OCI-LY7 (cell line): ENCODE results near the gene TMC7. TPM values are rescaled to one million over a fixed set of nuclear protein-coding genes. Genes with fewer than 3 reads are reported as not detected.

Source experiments
- BruUV-seq: library from RNA; stranded (reverse); fragments of 400-500 nt; replicated peaks from 2 replicates; lab custom pipeline; 2021; lab: Mats Ljungman, UMichigan
- CTCF ChIA-PET: fragments of 300-600 bp; sonication (Branson Sonifier 250); formaldehyde crosslinking; loops from one replicate; lab custom pipeline; 2022; ENCODE audit warnings: antibody characterized with exemption; ENCODE audit not compliant: unreplicated experiment; lab: Charles Lee
- POLR2A ChIA-PET: fragments of 300-600 bp; sonication (Branson Sonifier 250); formaldehyde crosslinking; loops from one replicate; lab custom pipeline; 2022; ENCODE audit warnings: antibody characterized with exemption; lab: Charles Lee
- DNase-seq: peaks from one replicate; pipeline ENCODE4 v3.0.0-alpha.2; 2015; ENCODE audit warnings: low spot score
- H2AFZ ChIP-seq: fragments of 200-600 bp; sonication (generic), shearing (Covaris generic); 2 replicates; pipeline ENCODE4 v1.6.1; 2014; ENCODE audit warnings: mild to moderate bottlenecking, antibody characterized with exemption, low read length, moderate library complexity
- H3K27ac ChIP-seq: fragments of 200-600 bp; sonication (generic); 2 replicates; pipeline ENCODE4 v1.5.1; 2014; ENCODE audit warnings: mixed run types, low read depth, mild to moderate bottlenecking, moderate library complexity, low read length, inconsistent platforms; ENCODE audit not compliant: poor library complexity, severe bottlenecking
- H3K36me3 ChIP-seq: fragments of 200-600 bp; sonication (generic); 2 replicates; pipeline ENCODE4 v1.6.1; 2014; ENCODE audit warnings: mild to moderate bottlenecking, antibody characterized with exemption, low read length, moderate library complexity, mixed read lengths; ENCODE audit not compliant: insufficient read depth
- H3K4me1 ChIP-seq: fragments of 200-600 bp; sonication (generic); 2 replicates; pipeline ENCODE4 v1.5.1; 2014; ENCODE audit warnings: mild to moderate bottlenecking, low read length; ENCODE audit not compliant: insufficient read depth, poor library complexity, severe bottlenecking
- H3K4me2 ChIP-seq: fragments of 200-600 bp; sonication (generic); 2 replicates; pipeline ENCODE4 v1.6.1; 2014; ENCODE audit warnings: mild to moderate bottlenecking, low read length
- H3K4me3 ChIP-seq: fragments of 200-600 bp; sonication (generic); 2 replicates; pipeline ENCODE4 v1.5.1; 2014; ENCODE audit warnings: mild to moderate bottlenecking, low read depth, low read length; ENCODE audit not compliant: poor library complexity, severe bottlenecking
- H3K79me2 ChIP-seq: fragments of 200-600 bp; sonication (generic); 2 replicates; pipeline ENCODE4 v1.6.1; 2016; ENCODE audit warnings: low read depth, mild to moderate bottlenecking, low read length, moderate library complexity, mixed read lengths; ENCODE audit not compliant: insufficient read depth
- H3K9me2 ChIP-seq: fragments of 200-600 bp; sonication (generic); 2 replicates; pipeline ENCODE4 v1.6.1; 2016; ENCODE audit warnings: mild to moderate bottlenecking, low read length, mixed read lengths; ENCODE audit not compliant: insufficient read depth
- H3K9me3 ChIP-seq: fragments of 200-600 bp; sonication (generic); 2 replicates; pipeline ENCODE4 v1.6.1; 2014; ENCODE audit warnings: mild to moderate bottlenecking, mixed run types, low read length, mixed read lengths
- H4K20me1 ChIP-seq: fragments of 200-600 bp; sonication (generic); 2 replicates; pipeline ENCODE4 v1.6.1; 2014; ENCODE audit warnings: mild to moderate bottlenecking, antibody characterized with exemption, low read length, moderate library complexity, mixed read lengths; ENCODE audit not compliant: insufficient read depth
- EZH2phosphoT487 ChIP-seq: fragments of 200-600 bp; sonication (generic); IDR thresholded peaks from 2 replicates; pipeline ENCODE4 v1.6.1; 2018; ENCODE audit warnings: low read depth, borderline replicate concordance, mild to moderate bottlenecking, mixed run types, antibody characterized with exemption, low read length, moderate library complexity, mixed read lengths
- intact Hi-C: fragments of 100-400 bp; cut with micrococcal nuclease; formaldehyde crosslinking; loops from one replicate; pipeline ENCODE4 v1.10.0; 2022; ENCODE audit not compliant: unreplicated experiment
- total RNA-seq, 2 experiments: library from RNA; depleted of rRNA in 1 of 2; stranded (reverse); fragments of >200 nt in 1 of 2; shearing (Covaris generic) in 1 of 2; gene quantifications; 2 replicates each; pipeline ENCODE4 v1.2.3, GENCODE V29; 2014 to 2022
- TF ChIP-seq, protein P1 (sequence below): fragments of 200-600 bp; sonication (generic); conservative IDR thresholded peaks from 2 replicates; pipeline ENCODE4 v1.5.1; 2014; ENCODE audit warnings: mild to moderate bottlenecking, antibody characterized with exemption, low read length, moderate library complexity, mixed read lengths

TMC7 gene
- total RNA-seq, 2 experiments from 2014 or later, result not detected

DNA sequence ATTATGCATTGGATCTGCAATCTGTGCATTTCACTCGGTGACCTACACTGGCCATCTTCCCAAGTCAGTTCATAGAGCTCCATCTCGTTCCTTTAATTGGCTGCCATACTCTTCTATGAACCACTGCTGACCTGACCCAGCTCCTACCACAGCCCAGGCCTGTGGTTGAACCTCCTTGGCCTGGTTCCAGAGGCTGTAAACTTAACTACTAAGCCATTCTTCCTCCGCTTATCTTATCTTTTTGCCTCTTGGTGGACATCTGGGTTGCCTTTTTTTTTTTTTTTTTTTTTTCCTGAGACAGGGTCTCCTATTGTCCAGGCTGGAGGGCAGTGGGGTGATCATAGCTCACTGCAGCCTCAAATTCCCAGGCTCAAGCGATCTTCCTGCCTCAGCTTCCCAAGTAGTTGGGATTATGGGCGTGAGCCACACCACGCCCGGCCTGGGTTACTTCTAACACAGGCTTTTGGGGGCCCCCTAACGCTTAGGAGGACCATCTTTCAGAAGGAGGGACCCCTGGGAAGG, 102.0 kb downstream of the TMC7 start:
- H3K9me2 ChIP-seq, result no peaks in the 10 kb centered on the region
- intact Hi-C loops, result loop anchor here (1.0 to 2.0 kb wide), 3 partner anchors 95 to 417 kb away; no protein-coding TSS in a partner anchor
- H3K36me3 ChIP-seq, result peaks cover 16% of the 10 kb centered on the region
- no TSS peak for BruUV-seq
- H4K20me1 ChIP-seq, result no peaks in the 10 kb centered on the region
- H3K4me3 ChIP-seq, result no peak overlapping the region
- H3K9me3 ChIP-seq, result no peaks in the 10 kb centered on the region
- H3K79me2 ChIP-seq, result no peaks in the 10 kb centered on the region
- DNase-seq, result no peak
- no peak overlapping the region for H3K4me2 ChIP-seq
- ChIA-PET POLR2A (interaction anchor here (0.7 kb wide), 1 partner anchor 10 kb away, joined by 4 read pairs; no protein-coding TSS in a partner anchor), CTCF (no interaction called here)
- H3K4me1 ChIP-seq, result peaks cover 11% of the 10 kb centered on the region
- H2AFZ ChIP-seq, result no peak overlapping the region
- no peak overlapping the region for H3K27ac ChIP-seq
- TF ChIP-seq, protein P1, sequence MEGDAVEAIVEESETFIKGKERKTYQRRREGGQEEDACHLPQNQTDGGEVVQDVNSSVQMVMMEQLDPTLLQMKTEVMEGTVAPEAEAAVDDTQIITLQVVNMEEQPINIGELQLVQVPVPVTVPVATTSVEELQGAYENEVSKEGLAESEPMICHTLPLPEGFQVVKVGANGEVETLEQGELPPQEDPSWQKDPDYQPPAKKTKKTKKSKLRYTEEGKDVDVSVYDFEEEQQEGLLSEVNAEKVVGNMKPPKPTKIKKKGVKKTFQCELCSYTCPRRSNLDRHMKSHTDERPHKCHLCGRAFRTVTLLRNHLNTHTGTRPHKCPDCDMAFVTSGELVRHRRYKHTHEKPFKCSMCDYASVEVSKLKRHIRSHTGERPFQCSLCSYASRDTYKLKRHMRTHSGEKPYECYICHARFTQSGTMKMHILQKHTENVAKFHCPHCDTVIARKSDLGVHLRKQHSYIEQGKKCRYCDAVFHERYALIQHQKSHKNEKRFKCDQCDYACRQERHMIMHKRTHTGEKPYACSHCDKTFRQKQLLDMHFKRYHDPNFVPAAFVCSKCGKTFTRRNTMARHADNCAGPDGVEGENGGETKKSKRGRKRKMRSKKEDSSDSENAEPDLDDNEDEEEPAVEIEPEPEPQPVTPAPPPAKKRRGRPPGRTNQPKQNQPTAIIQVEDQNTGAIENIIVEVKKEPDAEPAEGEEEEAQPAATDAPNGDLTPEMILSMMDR, result no peak
- TF ChIP-seq EZH2phosphoT487, result no peak

DNA sequence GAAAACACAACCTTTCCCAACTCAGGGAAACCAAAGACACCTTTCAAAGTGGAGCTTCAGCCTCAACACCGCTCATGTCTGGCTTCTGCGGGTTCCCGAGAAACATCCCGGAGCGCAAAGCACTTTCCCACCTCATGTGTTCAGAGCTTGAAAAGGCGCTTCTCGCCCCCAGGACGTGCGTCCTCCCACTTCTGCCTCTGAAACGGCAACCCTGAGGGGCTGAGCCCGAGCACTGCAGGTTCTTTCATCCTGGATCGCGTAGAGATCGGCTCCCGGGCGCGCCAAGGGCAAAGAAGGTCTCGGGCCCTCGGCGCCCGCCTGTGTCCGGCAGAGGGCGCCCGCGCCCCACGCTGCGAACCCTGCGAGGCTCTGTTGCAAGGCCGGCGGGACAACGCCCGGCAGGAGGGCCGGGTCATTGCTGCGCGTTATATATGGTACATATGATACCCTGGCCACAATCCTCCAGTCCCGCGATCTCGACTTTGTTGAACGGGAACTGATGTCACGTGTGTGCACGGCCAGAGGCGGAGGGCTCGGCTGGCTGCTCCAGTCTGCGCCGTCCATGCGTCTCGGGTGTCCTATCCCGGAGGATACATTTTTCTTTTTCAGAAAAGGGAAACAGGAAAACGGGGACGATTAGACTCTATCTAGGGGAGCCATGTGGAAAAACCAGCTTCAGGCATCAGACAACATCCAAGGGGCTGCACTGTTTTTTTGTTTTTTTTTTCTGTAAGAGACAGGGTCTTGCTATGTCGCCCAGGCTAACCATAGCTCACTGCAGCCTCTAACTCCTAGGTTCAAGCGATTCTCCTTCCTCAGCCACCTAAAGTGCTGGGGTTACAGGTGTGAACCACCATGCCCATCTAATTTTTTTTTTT, 102.8 kb downstream of the TMC7 start:
- TF ChIP-seq, protein P1, result peak; percentile 97
- TF ChIP-seq EZH2phosphoT487, result no peak
- BruUV-seq, result no TSS peak
- Histone ChIP-seq H3K4me2 (peak overlapping the region; percentile 57; the same call in 1 of the 2 replicates), H3K4me1 (peaks cover 11% of the 10 kb centered on the region), H3K36me3 (peaks cover 8% of the 10 kb centered on the region), H3K9me2 (no peaks in the 10 kb centered on the region), H3K79me2 (no peaks in the 10 kb centered on the region), H4K20me1 (no peaks in the 10 kb centered on the region), H2AFZ (peak overlapping the region; percentile 42; the same call in 1 of the 2 replicates), H3K4me3 (no peak overlapping the region), H3K27ac (no peak overlapping the region), H3K9me3 (no peaks in the 10 kb centered on the region)
- POLR2A ChIA-PET, result interaction anchor here (0.7 kb wide), 1 partner anchor 11 kb away, joined by 4 read pairs; no protein-coding TSS in a partner anchor
- intact Hi-C loops, result loop anchor here (1.0 to 2.0 kb wide), 3 partner anchors 94 to 416 kb away; no protein-coding TSS in a partner anchor
- CTCF ChIA-PET, result interaction anchor here (0.6 kb wide), 1 partner anchor 1207 kb away, joined by 3 read pairs; no protein-coding TSS in a partner anchor
- peak; percentile 78 for DNase-seq
